H1 (cell line): ENCODE results near the gene ESYT2.

Experiments used
- CTCF ChIP-seq, 3 experiments: IDR thresholded peaks; 1 replicate in 2 of 3; 2 replicates in 1 of 3; pipeline versions ENCODE4 v1.5.1 to v1.6.1; 2011; ENCODE audit warnings: low read length in 3 of 3, mild to moderate bottlenecking in 3 of 3, inconsistent platforms in 2 of 3, low read depth in 1 of 3, moderate library complexity in 1 of 3; ENCODE audit not compliant: insufficient read depth in 1 of 3; ENCODE audit errors: control extremely low read depth in 1 of 3
- EP300 ChIP-seq, 2 experiments: IDR thresholded peaks; 1 replicate in 1 of 2; 2 replicates in 1 of 2; pipeline ENCODE4 v1.6.1; 2011 to 2012; ENCODE audit warnings: low read depth in 2 of 2, low read length in 2 of 2, mild to moderate bottlenecking in 2 of 2, borderline replicate concordance in 1 of 2, inconsistent platforms in 1 of 2, moderate library complexity in 1 of 2
- POLR2A ChIP-seq, 2 experiments: IDR thresholded peaks; 1 replicate in 1 of 2; 2 replicates in 1 of 2; pipeline ENCODE4 v1.6.1; 2011; ENCODE audit warnings: low read depth in 2 of 2, low read length in 2 of 2, mild to moderate bottlenecking in 2 of 2; ENCODE audit errors: control extremely low read depth in 1 of 2
- POLR2AphosphoS5 ChIP-seq: IDR thresholded peaks from 2 replicates; pipeline ENCODE4 v1.6.1; 2011; ENCODE audit warnings: low read depth, low read length
- SIN3A ChIP-seq, 2 experiments: IDR thresholded peaks in 1 of 2; conservative IDR thresholded peaks in 1 of 2; 2 replicates each; pipeline ENCODE4 v1.6.1; 2011 to 2012; ENCODE audit warnings: low read length in 2 of 2, improper control_type of control experiment in 1 of 2, low read depth in 1 of 2, mild to moderate bottlenecking in 1 of 2

GRCh38 chr7:158864507-158864820 lies 35.2 kb upstream of the ESYT2 start:
- TF ChIP-seq CTCF (IDR thresholded peaks at IDR 0.05; ENCODE audit: control extremely low read depth in 1 of 3, insufficient read depth in 1 of 3, low read depth in 1 of 3, low read length in 3 of 3) (no peak), EP300 (IDR thresholded peaks at IDR 0.05; ENCODE audit: borderline replicate concordance in 1 of 2, low read depth in 2 of 2, low read length in 2 of 2) (no peak), POLR2A (IDR thresholded peaks at IDR 0.05; ENCODE audit: control extremely low read depth in 1 of 2, low read depth in 2 of 2, low read length in 2 of 2) (no peak), SIN3A (conservative IDR thresholded peaks at IDR 0.05 in 1 of 2, IDR thresholded peaks at IDR 0.05 in 1 of 2; ENCODE audit: low read depth in 1 of 2, low read length in 2 of 2) (no peak), POLR2AphosphoS5 (no peak)
